Natural killer cell (primary cell): Measurements from ENCODE around the gene MIOS. TPM values are rescaled to one million over a fixed set of nuclear protein-coding genes. Genes with fewer than 3 reads are reported as not detected.
A peak's percentile ranks its signal among the peaks of the same experiment; 100 is the strongest.

Experiments used
- ATAC-seq, 3 donors: fragments of 150-1000 bp in 2 of 3; fragments of 200-7000 bp in 1 of 3; cut with Tn5 transposase; 1 replicate in 1 of 3; 2 replicates in 2 of 3; pipeline ENCODE4 v1.10.0; 2021; ENCODE audit warnings: mild to moderate bottlenecking in 2 of 3, moderate library complexity in 2 of 3
- DNase-seq, 2 donors: peaks; one replicate each; pipeline versions ENCODE4 v3.0.0 to v3.0.0-alpha.2; 2013 to 2021; ENCODE audit warnings: mixed read lengths in 1 of 2
- H3K27ac ChIP-seq: one replicate; pipeline ENCODE4 v1.5.1; 2013; ENCODE audit warnings: mild to moderate bottlenecking, low read length
- H3K27me3 ChIP-seq: one replicate; pipeline ENCODE4 v1.6.1; 2013; ENCODE audit warnings: low read length; ENCODE audit not compliant: control insufficient read depth, insufficient read depth
- H3K36me3 ChIP-seq: one replicate; pipeline ENCODE4 v1.6.1; 2013; ENCODE audit warnings: low read length; ENCODE audit not compliant: control insufficient read depth, insufficient read depth
- H3K4me1 ChIP-seq: one replicate; pipeline ENCODE4 v1.6.1; 2013; ENCODE audit warnings: low read length; ENCODE audit not compliant: control insufficient read depth, insufficient read depth
- H3K4me3 ChIP-seq: one replicate; pipeline ENCODE4 v1.5.1; 2013; ENCODE audit warnings: low read length
- H3K9me3 ChIP-seq: one replicate; pipeline ENCODE4 v1.6.1; 2013; ENCODE audit warnings: low read length; ENCODE audit not compliant: control insufficient read depth, insufficient read depth
- H3K27ac Mint-ChIP-seq, 2 donors: one replicate each; pipeline ENCODE4 v1.8.0; 2022; ENCODE audit warnings: mild to moderate bottlenecking in 2 of 2, mixed read lengths in 2 of 2, moderate library complexity in 1 of 2
- H3K27me3 Mint-ChIP-seq, 2 donors: one replicate each; pipeline ENCODE4 v1.8.0; 2022; ENCODE audit warnings: low read depth in 2 of 2, mixed read lengths in 2 of 2
- H3K36me3 Mint-ChIP-seq: one replicate; pipeline ENCODE4 v1.8.0; 2022; ENCODE audit warnings: mixed read lengths
- H3K4me1 Mint-ChIP-seq, 2 donors: one replicate each; pipeline ENCODE4 v1.8.0; 2022; ENCODE audit warnings: mixed read lengths in 2 of 2
- H3K4me3 Mint-ChIP-seq: one replicate; pipeline ENCODE4 v1.8.0; 2022; ENCODE audit warnings: mild to moderate bottlenecking, moderate library complexity, mixed read lengths
- H3K9me3 Mint-ChIP-seq, 2 donors: one replicate each; pipeline ENCODE4 v1.8.0; 2022; ENCODE audit warnings: mixed read lengths in 2 of 2
- WGBS: methylation state at CpG from one replicate; pipeline ENCODE4 v1.1.7; 2013; ENCODE audit warnings: missing lambda C conversion rate; ENCODE audit not compliant: insufficient coverage; 5-methylcytosine and 5-hydroxymethylcytosine counted together
- intact Hi-C: fragments of 100-400 bp; cut with micrococcal nuclease; formaldehyde crosslinking; loops from one replicate; pipeline ENCODE4 v1.14.2; 2022
- total RNA-seq, 4 donors: library from RNA; stranded (reverse); fragments of 120-200 nt in 1 of 4; gene quantifications; one replicate each; pipeline versions ENCODE4 v1.2.3 to v1.2.4, GENCODE V29; 2013 to 2022
- TF ChIP-seq, protein P1 (sequence below): fragments of 200-600 bp; IDR thresholded peaks from one replicate; pipeline ENCODE4 v1.8.0; 2022; ENCODE audit warnings: antibody characterized with exemption

The MIOS gene
- total RNA-seq, 3 donors from 2014 or later (not counting 1 experiment from before 2014, with no cell fraction given): 23.5 to 30.9 (median 28.9) TPM

DNA sequence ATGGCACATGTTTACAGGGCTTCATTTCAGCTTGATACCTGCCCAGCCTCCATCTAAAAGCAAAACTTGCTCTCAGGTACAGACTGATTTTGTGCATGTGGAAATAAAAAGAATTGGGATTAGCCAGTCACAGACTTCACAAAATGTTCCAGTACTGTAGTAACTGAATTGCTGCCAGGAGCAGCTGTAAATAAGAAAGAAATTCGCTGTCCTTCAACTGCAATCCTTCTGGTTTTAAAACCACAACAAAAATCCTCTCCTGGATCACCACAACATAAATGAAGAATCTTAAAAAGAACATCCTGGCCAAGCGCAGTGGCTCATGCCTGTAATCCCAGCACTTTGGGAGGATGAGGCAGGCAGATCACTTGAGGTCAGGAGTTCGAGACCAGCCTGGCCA lies 3.9 kb upstream of the MIOS start:
- no peak for DNase-seq
- H3K4me1 Mint-ChIP-seq: peaks cover 5 to 6% of the 10 kb centered on the region in 2 donors
- TF ChIP-seq, protein P1, sequence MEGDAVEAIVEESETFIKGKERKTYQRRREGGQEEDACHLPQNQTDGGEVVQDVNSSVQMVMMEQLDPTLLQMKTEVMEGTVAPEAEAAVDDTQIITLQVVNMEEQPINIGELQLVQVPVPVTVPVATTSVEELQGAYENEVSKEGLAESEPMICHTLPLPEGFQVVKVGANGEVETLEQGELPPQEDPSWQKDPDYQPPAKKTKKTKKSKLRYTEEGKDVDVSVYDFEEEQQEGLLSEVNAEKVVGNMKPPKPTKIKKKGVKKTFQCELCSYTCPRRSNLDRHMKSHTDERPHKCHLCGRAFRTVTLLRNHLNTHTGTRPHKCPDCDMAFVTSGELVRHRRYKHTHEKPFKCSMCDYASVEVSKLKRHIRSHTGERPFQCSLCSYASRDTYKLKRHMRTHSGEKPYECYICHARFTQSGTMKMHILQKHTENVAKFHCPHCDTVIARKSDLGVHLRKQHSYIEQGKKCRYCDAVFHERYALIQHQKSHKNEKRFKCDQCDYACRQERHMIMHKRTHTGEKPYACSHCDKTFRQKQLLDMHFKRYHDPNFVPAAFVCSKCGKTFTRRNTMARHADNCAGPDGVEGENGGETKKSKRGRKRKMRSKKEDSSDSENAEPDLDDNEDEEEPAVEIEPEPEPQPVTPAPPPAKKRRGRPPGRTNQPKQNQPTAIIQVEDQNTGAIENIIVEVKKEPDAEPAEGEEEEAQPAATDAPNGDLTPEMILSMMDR: no peak
- peaks cover 0 to 11% of the 10 kb centered on the region in 2 donors for H3K9me3 Mint-ChIP-seq
- H3K36me3 Mint-ChIP-seq: peaks cover 21% of the 10 kb centered on the region
- H3K27me3 Mint-ChIP-seq: no peaks in the 10 kb centered on the region
- no peak overlapping the region for H3K27ac Mint-ChIP-seq
- no peaks in the 10 kb centered on the region for H3K9me3 ChIP-seq
- H3K27ac ChIP-seq: no peak overlapping the region
- H3K4me3 Mint-ChIP-seq: no peak overlapping the region
- WGBS: 93% methylated on average over 3 of the region's 3 CpGs
- ATAC-seq: no peak
- H3K36me3 ChIP-seq: no peaks in the 10 kb centered on the region
- intact Hi-C loops: no loop called here
- H3K4me1 ChIP-seq: peaks cover 7% of the 10 kb centered on the region
- no peak overlapping the region for H3K4me3 ChIP-seq
- no peaks in the 10 kb centered on the region for H3K27me3 ChIP-seq

DNA sequence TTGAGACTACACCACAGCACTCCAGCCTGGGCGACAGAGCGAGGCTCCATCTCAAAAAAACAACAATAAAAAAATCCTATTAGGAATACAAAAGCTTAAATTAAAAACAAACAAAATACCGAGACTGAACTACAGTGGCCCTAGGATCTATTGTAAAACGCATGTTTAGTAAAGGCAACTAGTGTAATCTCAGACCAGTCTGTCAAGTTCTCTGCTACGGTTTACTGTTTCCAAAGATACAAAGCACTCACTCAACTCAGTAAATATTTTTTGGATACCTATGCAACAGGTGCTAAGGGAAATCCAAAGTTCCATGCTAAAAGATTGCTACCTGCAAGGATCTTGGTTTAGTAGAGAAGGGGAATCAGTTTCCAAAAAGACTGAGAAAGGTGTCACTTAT lies 3.4 kb upstream of the MIOS start:
- Histone ChIP-seq H3K9me3 (no peaks in the 10 kb centered on the region), H3K27ac (no peak overlapping the region), H3K36me3 (no peaks in the 10 kb centered on the region), H3K27me3 (no peaks in the 10 kb centered on the region), H3K4me3 (no peak overlapping the region), H3K4me1 (peaks cover 7% of the 10 kb centered on the region)
- no peak overlapping the region for H3K27ac Mint-ChIP-seq
- no peak overlapping the region for H3K4me3 Mint-ChIP-seq
- intact Hi-C loops: no loop called here
- TF ChIP-seq, protein P1: no peak
- DNase-seq: no peak
- H3K36me3 Mint-ChIP-seq: peaks cover 16% of the 10 kb centered on the region
- no peaks in the 10 kb centered on the region for H3K27me3 Mint-ChIP-seq
- peaks cover 0 to 8% of the 10 kb centered on the region in 2 donors for H3K9me3 Mint-ChIP-seq
- WGBS: 92% methylated on average over 3 of the region's 5 CpGs
- ATAC-seq: no peak
- peaks cover 10 to 11% of the 10 kb centered on the region in 2 donors for H3K4me1 Mint-ChIP-seq

DNA sequence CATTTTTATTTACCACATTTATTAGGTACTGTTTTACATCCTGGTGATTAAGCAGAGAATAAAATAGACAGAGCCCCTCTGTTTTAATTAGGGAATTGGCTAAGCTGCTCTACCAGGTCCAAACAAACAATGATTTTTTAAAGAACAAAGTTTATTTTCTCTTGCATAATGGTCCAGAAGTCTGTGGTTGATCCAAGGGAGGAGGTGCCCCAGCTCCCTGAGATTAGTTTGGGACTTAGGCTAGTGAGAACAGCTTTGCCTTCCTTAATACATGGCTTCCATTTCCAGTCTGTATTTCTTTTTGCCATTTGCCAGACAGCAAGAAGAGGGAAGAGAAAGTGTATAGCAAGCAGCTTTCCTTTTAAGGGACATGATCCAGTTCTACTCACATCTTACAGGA lies 2.9 kb upstream of the MIOS start:
- intact Hi-C loops: no loop called here
- peaks cover 7% of the 10 kb centered on the region for H3K4me1 ChIP-seq
- no peak for DNase-seq
- no peak overlapping the region for H3K4me3 Mint-ChIP-seq
- TF ChIP-seq, protein P1: no peak
- H3K9me3 Mint-ChIP-seq: peaks cover 0 to 4% of the 10 kb centered on the region in 2 donors
- no peak overlapping the region for H3K4me3 ChIP-seq
- no peaks in the 10 kb centered on the region for H3K27me3 ChIP-seq
- no peak for ATAC-seq
- H3K27ac ChIP-seq: no peak overlapping the region
- H3K36me3 ChIP-seq: no peaks in the 10 kb centered on the region
- H3K36me3 Mint-ChIP-seq: peaks cover 10% of the 10 kb centered on the region
- H3K27ac Mint-ChIP-seq: no peak overlapping the region
- no peaks in the 10 kb centered on the region for H3K9me3 ChIP-seq
- H3K27me3 Mint-ChIP-seq: no peaks in the 10 kb centered on the region
- peaks cover 16 to 17% of the 10 kb centered on the region in 2 donors for H3K4me1 Mint-ChIP-seq

DNA sequence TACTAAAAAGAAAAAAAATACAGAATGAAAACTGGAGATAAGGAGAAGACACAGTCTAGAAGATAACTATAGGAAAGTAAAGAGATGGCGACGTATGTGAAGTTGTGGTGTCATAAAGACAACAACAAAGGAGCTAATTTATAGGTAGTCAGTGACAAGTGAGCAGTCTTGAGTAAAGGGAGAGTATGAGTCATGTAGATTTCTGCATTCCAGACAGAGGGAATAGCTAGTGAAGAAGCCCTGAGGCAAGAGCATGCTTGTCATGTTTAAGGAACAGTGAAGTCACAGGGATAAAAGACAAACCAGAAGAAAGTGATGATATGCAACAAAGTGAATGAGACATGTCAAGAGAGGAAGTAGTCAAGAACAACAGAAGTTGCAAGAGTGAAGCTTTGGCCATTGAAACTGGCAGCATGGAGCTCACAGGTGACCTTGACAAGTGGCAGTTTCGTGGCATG lies 2.3 kb upstream of the MIOS start:
- 97% methylated on average over 3 of the region's 3 CpGs for WGBS
- peaks cover 21 to 22% of the 10 kb centered on the region in 2 donors for H3K4me1 Mint-ChIP-seq
- no peak overlapping the region for H3K4me3 Mint-ChIP-seq
- H3K9me3 ChIP-seq: no peaks in the 10 kb centered on the region
- TF ChIP-seq, protein P1: no peak
- no peak overlapping the region for H3K27ac ChIP-seq
- intact Hi-C loops: no loop called here
- H3K9me3 Mint-ChIP-seq: no peaks in the 10 kb centered on the region
- peaks cover 9% of the 10 kb centered on the region for H3K4me1 ChIP-seq
- peaks cover 5% of the 10 kb centered on the region for H3K36me3 Mint-ChIP-seq
- no peaks in the 10 kb centered on the region for H3K27me3 Mint-ChIP-seq
- peak in 1 of 2 donors; percentile 7 for DNase-seq
- no peak for ATAC-seq
- H3K36me3 ChIP-seq: no peaks in the 10 kb centered on the region
- H3K27me3 ChIP-seq: no peaks in the 10 kb centered on the region
- H3K4me3 ChIP-seq: no peak overlapping the region
- no peak overlapping the region for H3K27ac Mint-ChIP-seq
